ENCODE data around the gene SDR39U1. TPM values are rescaled to one million over a fixed set of nuclear protein-coding genes. Genes with fewer than 3 reads are reported as not detected.

SDR39U1 gene
- total RNA-seq, 1 experiment from 2014 or later = 61.8 TPM

GRCh38 chr14:24437736-24438067, 4.9 kb downstream of the SDR39U1 start:
- Histone ChIP-seq H3K4me2 (ENCODE audit: low read length) (no peak overlapping the region), H3K79me2 (ENCODE audit: insufficient read depth, low read length) (peaks cover 18% of the 10 kb centered on the region), H3K9me3 (ENCODE audit: control insufficient read depth in 1 of 2, insufficient read depth in 1 of 2, low read depth in 1 of 2, low read length in 2 of 2) (no peaks in the 10 kb centered on the region), H3K27me3 (ENCODE audit: insufficient read depth, low read length) (no peaks in the 10 kb centered on the region), H3K27ac (ENCODE audit: low read depth, low read length) (no peak overlapping the region), H4K20me1 (ENCODE audit: insufficient read depth) (no peaks in the 10 kb centered on the region), H3K9me2 (ENCODE audit: insufficient read depth) (no peaks in the 10 kb centered on the region), H3K4me3 (replicated peaks in 1 of 2; ENCODE audit: low read depth in 1 of 2, low read length in 2 of 2) (no peak overlapping the region), H3K9ac (ENCODE audit: low read length) (no peak overlapping the region), H2AFZ (ENCODE audit: low read depth, low read length, poor library complexity, severe bottlenecking) (no peak overlapping the region), H3K4me1 (ENCODE audit: control insufficient read depth in 1 of 2, insufficient read depth in 2 of 2, low read length in 2 of 2) (peaks cover 5 to 14% of the 10 kb centered on the region in 2 experiments; a peak in 3 of 4 replicates), H3K36me3 (ENCODE audit: control insufficient read depth in 1 of 2, insufficient read depth in 2 of 2, low read length in 2 of 2) (peaks cover 27 to 39% of the 10 kb centered on the region in 2 experiments; a peak in 3 of 4 replicates)
- ChIA-PET POLR2A (interaction anchor here (1.2 to 1.6 kb wide), 3 partner anchors 72 to 106 kb away, joined by 3 to 5 read pairs (median 3); no protein-coding TSS in a partner anchor), RAD21 (ENCODE audit: low non-redundant PET in 1 of 2, low total read pairs in 2 of 2, uncharacterized antibody in 2 of 2, unreplicated experiment in 2 of 2) (no interaction called here), CTCF (interaction anchor here (2.3 to 4.6 kb wide), 4 partner anchors 72 to 195 kb away, joined by 9 to 82 read pairs (median 14); partner anchors contain the start of gene TINF2)
- DNase-seq (ENCODE audit: low read depth, low spot score) (no peak), ATAC-seq (no peak)
- intact Hi-C loops (cut with micrococcal nuclease) = loop anchor here (2.0 to 10.0 kb wide), 2 partner anchors 223 to 423 kb away; partner anchors contain the start of genes CHMP4A and MDP1
- no TSS peak for BruUV-seq (replicated peaks)
- TF ChIP-seq RAD21 (IDR thresholded peaks at IDR 0.05; ENCODE audit: low read depth) (no peak), SRF (IDR thresholded peaks at IDR 0.05; ENCODE audit: low read depth) (no peak), CBX3 (IDR thresholded peaks at IDR 0.05; ENCODE audit: low read depth) (no peak), TCF7L2 (IDR thresholded peaks at IDR 0.05; ENCODE audit: borderline replicate concordance, extremely low read depth, insufficient read depth, insufficient read length) (no peak), JUND (IDR thresholded peaks at IDR 0.05) (no peak), EZH2 (IDR thresholded peaks at IDR 0.05) (no peak), YY1 (IDR thresholded peaks at IDR 0.05; ENCODE audit: extremely low read depth, insufficient replicate concordance, low read depth, low read length) (no peak), EZH2phosphoT487 (IDR thresholded peaks at IDR 0.05; ENCODE audit: borderline replicate concordance) (no peak), POLR2A (IDR thresholded peaks at IDR 0.05; ENCODE audit: borderline replicate concordance, extremely low read depth, insufficient read depth, insufficient read length) (no peak), SP1 (IDR thresholded peaks at IDR 0.05; ENCODE audit: low read depth) (no peak), ZBTB33 (IDR thresholded peaks at IDR 0.05; ENCODE audit: extremely low read depth, insufficient replicate concordance, low read length) (no peak), ATF3 (IDR thresholded peaks at IDR 0.05) (no peak), CEBPB (IDR thresholded peaks at IDR 0.05; ENCODE audit: low read depth) (no peak), CTCF (IDR thresholded peaks at IDR 0.05 in 2 of 3, conservative IDR thresholded peaks at IDR 0.05 in 1 of 3; ENCODE audit: borderline replicate concordance in 1 of 3, insufficient read depth in 1 of 3, low read depth in 2 of 3, low read length in 2 of 3) (no peak), POLR2AphosphoS5 (IDR thresholded peaks at IDR 0.05; ENCODE audit: low read depth, low read length) (no peak), ELF1 (IDR thresholded peaks at IDR 0.05; ENCODE audit: borderline replicate concordance, low read depth) (no peak), REST (IDR thresholded peaks at IDR 0.05; ENCODE audit: low read depth) (no peak), FOSL1 (IDR thresholded peaks at IDR 0.05; ENCODE audit: low read depth) (no peak)
